ENCODE measurements around the gene AP3B1.

DNA sequence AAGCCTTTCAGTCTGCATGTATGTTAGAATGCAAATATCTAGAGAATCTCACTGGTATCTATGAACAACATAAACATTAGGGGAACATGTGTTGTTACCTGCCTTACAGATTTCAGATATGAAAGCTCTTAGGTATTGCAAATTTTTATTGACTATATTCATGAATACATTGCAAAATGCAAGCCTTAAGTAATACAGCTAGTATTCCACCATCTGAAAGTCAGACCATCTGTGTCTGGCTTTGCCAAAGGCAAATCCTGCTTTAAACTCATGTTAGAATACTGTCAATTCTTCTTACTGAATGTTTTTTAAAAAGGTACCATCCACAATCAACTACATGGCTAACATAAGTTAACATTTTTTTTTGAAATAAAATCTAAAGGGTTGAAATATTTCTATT is 215.6 kb downstream of the AP3B1 start:
- TF ChIP-seq POLR2AphosphoS5 (IDR thresholded peaks at IDR 0.05), result no peak
- TF ChIP-seq, protein P1, sequence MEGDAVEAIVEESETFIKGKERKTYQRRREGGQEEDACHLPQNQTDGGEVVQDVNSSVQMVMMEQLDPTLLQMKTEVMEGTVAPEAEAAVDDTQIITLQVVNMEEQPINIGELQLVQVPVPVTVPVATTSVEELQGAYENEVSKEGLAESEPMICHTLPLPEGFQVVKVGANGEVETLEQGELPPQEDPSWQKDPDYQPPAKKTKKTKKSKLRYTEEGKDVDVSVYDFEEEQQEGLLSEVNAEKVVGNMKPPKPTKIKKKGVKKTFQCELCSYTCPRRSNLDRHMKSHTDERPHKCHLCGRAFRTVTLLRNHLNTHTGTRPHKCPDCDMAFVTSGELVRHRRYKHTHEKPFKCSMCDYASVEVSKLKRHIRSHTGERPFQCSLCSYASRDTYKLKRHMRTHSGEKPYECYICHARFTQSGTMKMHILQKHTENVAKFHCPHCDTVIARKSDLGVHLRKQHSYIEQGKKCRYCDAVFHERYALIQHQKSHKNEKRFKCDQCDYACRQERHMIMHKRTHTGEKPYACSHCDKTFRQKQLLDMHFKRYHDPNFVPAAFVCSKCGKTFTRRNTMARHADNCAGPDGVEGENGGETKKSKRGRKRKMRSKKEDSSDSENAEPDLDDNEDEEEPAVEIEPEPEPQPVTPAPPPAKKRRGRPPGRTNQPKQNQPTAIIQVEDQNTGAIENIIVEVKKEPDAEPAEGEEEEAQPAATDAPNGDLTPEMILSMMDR (IDR thresholded peaks at IDR 0.05), result no peak
- no peak for TF ChIP-seq POLR2A (IDR thresholded peaks at IDR 0.05)
- TF ChIP-seq EP300 (IDR thresholded peaks at IDR 0.05), result no peak
